H1 (cell line): ENCODE data around the gene SPRN.

Experiments used
- CREB1 ChIP-seq: IDR thresholded peaks from 2 replicates; pipeline ENCODE4 v1.6.1; 2012; ENCODE audit warnings: inconsistent platforms
- FOSL1 ChIP-seq: IDR thresholded peaks from 2 replicates; pipeline ENCODE4 v1.6.1; 2011; ENCODE audit warnings: mild to moderate bottlenecking, low read depth, low read length, moderate library complexity; ENCODE audit not compliant: insufficient read depth
- RAD21 ChIP-seq, 2 experiments: IDR thresholded peaks in 1 of 2; conservative IDR thresholded peaks in 1 of 2; 2 replicates each; pipeline ENCODE4 v1.6.1; 2011; ENCODE audit warnings: low read depth in 2 of 2, low read length in 2 of 2, improper control_type of control experiment in 1 of 2, inconsistent platforms in 1 of 2, mild to moderate bottlenecking in 1 of 2, moderate library complexity in 1 of 2
- SP1 ChIP-seq: IDR thresholded peaks from 2 replicates; pipeline ENCODE4 v1.6.1; 2011; ENCODE audit warnings: low read depth, low read length
- TEAD4 ChIP-seq: IDR thresholded peaks from 2 replicates; pipeline ENCODE4 v1.6.1; 2012; ENCODE audit warnings: low read depth, low read length, inconsistent platforms, mixed read lengths

DNA sequence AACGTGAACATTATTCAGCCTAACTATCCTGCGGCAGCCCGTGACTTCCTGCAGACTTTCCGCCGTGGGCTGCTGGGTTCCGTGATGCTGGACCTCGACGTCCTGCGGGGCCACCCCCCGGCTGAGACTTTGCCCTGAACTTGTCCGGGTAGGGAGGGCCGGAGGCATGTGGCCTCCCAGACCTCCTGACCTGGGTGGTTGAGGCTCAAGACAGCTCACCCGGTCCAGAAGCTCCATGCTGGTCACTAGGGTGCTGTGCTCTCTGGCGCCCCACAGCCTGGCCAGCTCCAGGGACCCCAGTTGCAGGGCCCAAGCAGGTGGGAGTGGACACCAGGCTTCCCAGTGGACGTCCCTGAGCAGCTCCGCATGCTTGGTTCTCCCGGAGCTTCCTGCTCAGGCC, 4.4 kb downstream of the SPRN start:
- TF ChIP-seq FOSL1 (no peak), CREB1 (no peak), TEAD4 (no peak), RAD21 (IDR thresholded peaks at IDR 0.05 in 1 of 2, conservative IDR thresholded peaks at IDR 0.05 in 1 of 2; ENCODE audit: low read depth in 2 of 2, low read length in 2 of 2) (no peak), SP1 (no peak)
